ENCODE results near the gene VSIG2. TPM values are rescaled to one million over a fixed set of nuclear protein-coding genes. Genes with fewer than 3 reads are reported as not detected.
"Not testable (repeated sequence)": the region's sequence is repeated elsewhere in the genome, so short reads cannot be mapped to it uniquely, and the experiment has no call there.

Gene VSIG2
- total RNA-seq, 1 experiment from 2014 or later, result not detected

GRCh38 chr11:124783002-124783401 lies 30.9 kb upstream of the VSIG2 start:
- TF ChIP-seq CTCF (IDR thresholded peaks at IDR 0.05; ENCODE audit: unreplicated experiment), result no peak
- BruUV-seq (replicated peaks), result no TSS peak
- H3K27me3 Mint-ChIP-seq (ENCODE audit: insufficient read depth, unreplicated experiment), result no peaks in the 10 kb centered on the region
- H3K27ac Mint-ChIP-seq (ENCODE audit: low read depth, unreplicated experiment), result no peak overlapping the region
- intact Hi-C loops (cut with micrococcal nuclease), result no loop called here
- no peaks in the 10 kb centered on the region for H3K4me1 Mint-ChIP-seq (ENCODE audit: insufficient read depth, unreplicated experiment)
- POLR2A ChIA-PET, result interaction anchor here (1.1 kb wide), 1 partner anchor 17 kb away, joined by 3 read pairs; the partner anchor contains the start of gene MSANTD2
- no peak for DNase-seq (ENCODE audit: unreplicated experiment)
- CTCF ChIA-PET, result interaction anchor here (0.5 to 3.2 kb wide), 7 partner anchors 10 to 1141 kb away, joined by 3 to 18 read pairs (median 4); no protein-coding TSS in a partner anchor
- no peaks in the 10 kb centered on the region for H3K9me3 Mint-ChIP-seq (ENCODE audit: unreplicated experiment)
- peaks cover 6% of the 10 kb centered on the region for H3K36me3 Mint-ChIP-seq (ENCODE audit: insufficient read depth, unreplicated experiment)
- no peak overlapping the region for H3K4me3 Mint-ChIP-seq (ENCODE audit: unreplicated experiment)

- no peak overlapping the region for H3K27ac Mint-ChIP-seq (ENCODE audit: low read depth, unreplicated experiment)
- no peak overlapping the region for H3K4me3 Mint-ChIP-seq (ENCODE audit: unreplicated experiment)
- peaks cover 6% of the 10 kb centered on the region for H3K36me3 Mint-ChIP-seq (ENCODE audit: insufficient read depth, unreplicated experiment)
- no TSS peak for BruUV-seq (replicated peaks)
- TF ChIP-seq CTCF (IDR thresholded peaks at IDR 0.05; ENCODE audit: unreplicated experiment), result no peak
- intact Hi-C loops (cut with micrococcal nuclease), result no loop called here
- H3K9me3 Mint-ChIP-seq (ENCODE audit: unreplicated experiment), result no peaks in the 10 kb centered on the region
- DNase-seq (ENCODE audit: unreplicated experiment), result no peak
- no peaks in the 10 kb centered on the region for H3K4me1 Mint-ChIP-seq (ENCODE audit: insufficient read depth, unreplicated experiment)
- CTCF ChIA-PET, result interaction anchor here (0.6 to 2.2 kb wide), 7 partner anchors 11 to 1161 kb away, joined by 3 to 20 read pairs (median 5); partner anchors contain the start of gene ESAM
- POLR2A ChIA-PET, result interaction anchor here (1.0 kb wide), 1 partner anchor 23 kb away, joined by 5 read pairs; no protein-coding TSS in a partner anchor
- no peaks in the 10 kb centered on the region for H3K27me3 Mint-ChIP-seq (ENCODE audit: insufficient read depth, unreplicated experiment)
Observed at GRCh38 chr11:124779568-124779967, 27.5 kb upstream of the VSIG2 start.

GRCh38 chr11:124778281-124778680 lies 26.2 kb upstream of the VSIG2 start:
- peaks cover 6% of the 10 kb centered on the region for H3K36me3 Mint-ChIP-seq (ENCODE audit: insufficient read depth, unreplicated experiment)
- no peaks in the 10 kb centered on the region for H3K9me3 Mint-ChIP-seq (ENCODE audit: unreplicated experiment)
- H3K4me3 Mint-ChIP-seq (ENCODE audit: unreplicated experiment), result no peak overlapping the region
- H3K27me3 Mint-ChIP-seq (ENCODE audit: insufficient read depth, unreplicated experiment), result no peaks in the 10 kb centered on the region
- BruUV-seq (replicated peaks), result no TSS peak
- intact Hi-C loops (cut with micrococcal nuclease), result no loop called here
- H3K27ac Mint-ChIP-seq (ENCODE audit: low read depth, unreplicated experiment), result no peak overlapping the region
- POLR2A ChIA-PET, result no interaction called here
- CTCF ChIA-PET, result interaction anchor here (1.7 to 2.2 kb wide), 4 partner anchors 15 to 134 kb away, joined by 5 to 20 read pairs (median 8); partner anchors contain the start of gene ESAM
- TF ChIP-seq CTCF (IDR thresholded peaks at IDR 0.05; ENCODE audit: unreplicated experiment), result no peak
- no peak for DNase-seq (ENCODE audit: unreplicated experiment)
- H3K4me1 Mint-ChIP-seq (ENCODE audit: insufficient read depth, unreplicated experiment), result no peaks in the 10 kb centered on the region

GRCh38 chr11:124776865-124777645 lies 25.0 kb upstream of the VSIG2 start:
- ChIA-PET CTCF (interaction anchor here (0.7 to 5.3 kb wide), 3 partner anchors 13 to 154 kb away, joined by 3 to 42 read pairs (median 5); partner anchors contain the start of gene TBRG1), POLR2A (no interaction called here)
- no peaks in the 10 kb centered on the region for H3K9me3 Mint-ChIP-seq (ENCODE audit: unreplicated experiment)
- BruUV-seq (replicated peaks), result no TSS peak
- no peaks in the 10 kb centered on the region for H3K4me1 Mint-ChIP-seq (ENCODE audit: insufficient read depth, unreplicated experiment)
- H3K4me3 Mint-ChIP-seq (ENCODE audit: unreplicated experiment), result no peak overlapping the region
- DNase-seq (ENCODE audit: unreplicated experiment), result no peak
- intact Hi-C loops (cut with micrococcal nuclease), result no loop called here
- H3K27ac Mint-ChIP-seq (ENCODE audit: low read depth, unreplicated experiment), result no peak overlapping the region
- H3K36me3 Mint-ChIP-seq (ENCODE audit: insufficient read depth, unreplicated experiment), result peaks cover 12% of the 10 kb centered on the region
- TF ChIP-seq CTCF (IDR thresholded peaks at IDR 0.05; ENCODE audit: unreplicated experiment), result no peak
- H3K27me3 Mint-ChIP-seq (ENCODE audit: insufficient read depth, unreplicated experiment), result no peaks in the 10 kb centered on the region

GRCh38 chr11:124770959-124771358 lies 18.9 kb upstream of the VSIG2 start:
- H3K9me3 Mint-ChIP-seq (ENCODE audit: unreplicated experiment); intact Hi-C loops (cut with micrococcal nuclease); H3K27me3 Mint-ChIP-seq (ENCODE audit: insufficient read depth, unreplicated experiment); BruUV-seq (replicated peaks); H3K27ac Mint-ChIP-seq (ENCODE audit: low read depth, unreplicated experiment); H3K4me1 Mint-ChIP-seq (ENCODE audit: insufficient read depth, unreplicated experiment); H3K36me3 Mint-ChIP-seq (ENCODE audit: insufficient read depth, unreplicated experiment); POLR2A ChIA-PET; H3K4me3 Mint-ChIP-seq (ENCODE audit: unreplicated experiment): not testable (repeated sequence)
- peak; percentile 39 for DNase-seq (ENCODE audit: unreplicated experiment)
- CTCF ChIA-PET, result interaction anchor here (0.6 to 7.5 kb wide), 3 partner anchors 23 to 110 kb away, joined by 3 to 61 read pairs (median 54); no protein-coding TSS in a partner anchor

Data from MCF 10A (cell line).